K562 (cell line): Measurements from ENCODE around the gene FRMD1. TPM values are rescaled to one million over a fixed set of nuclear protein-coding genes. Genes with fewer than 3 reads are reported as not detected.

Source experiments
- GTF2B ChIP-seq: IDR thresholded peaks from 2 replicates; pipeline ENCODE4 v1.6.1; 2011; ENCODE audit not compliant: insufficient read length; ENCODE audit errors: extremely low read depth
- HMBOX1 ChIP-seq: sonication (generic); IDR thresholded peaks from 2 replicates; pipeline ENCODE4 v1.6.1; 2016
- KLF1 ChIP-seq: fragments of 450-650 bp; IDR thresholded peaks from 2 replicates; pipeline ENCODE4 v1.6.1; 2016; ENCODE audit warnings: missing genetic modification characterization, missing compliant biosample characterization
- MLLT1 ChIP-seq, 2 experiments: fragments of 450-650 bp; IDR thresholded peaks; 2 replicates each; pipeline ENCODE4 v1.6.1; 2016
- MTA1 ChIP-seq: fragments of 450-650 bp; IDR thresholded peaks from 2 replicates; pipeline ENCODE4 v1.6.1; 2017; ENCODE audit warnings: borderline replicate concordance
- NELFE ChIP-seq: IDR thresholded peaks from 2 replicates; pipeline ENCODE4 v1.6.1; 2011; ENCODE audit warnings: mild to moderate bottlenecking; ENCODE audit not compliant: insufficient read depth, insufficient read length
- POLR2AphosphoS5 ChIP-seq: IDR thresholded peaks from 2 replicates; pipeline ENCODE4 v1.6.1; 2011; ENCODE audit warnings: mild to moderate bottlenecking, low read depth, low read length, moderate library complexity; ENCODE audit not compliant: control insufficient read depth, insufficient read depth
- SLC30A9 ChIP-seq: fragments of 250-450 bp; sonication (Bioruptor Pico); IDR thresholded peaks from 2 replicates; pipeline ENCODE4 v1.8.0; 2022; ENCODE audit warnings: mild to moderate bottlenecking, moderate library complexity
- SPI1 ChIP-seq: IDR thresholded peaks from 2 replicates; pipeline ENCODE4 v1.6.1; 2011; ENCODE audit warnings: low read depth, low read length, control low read depth, borderline replicate concordance
- ZBTB40 ChIP-seq, 2 experiments: fragments of 450-650 bp in 1 of 2; sonication (generic) in 1 of 2; formaldehyde crosslinking in 1 of 2; IDR thresholded peaks; 2 replicates each; pipeline versions ENCODE4 v1.7.1 to v1.9.0; 2016 to 2022; ENCODE audit warnings: inconsistent platforms in 1 of 2, mild to moderate bottlenecking in 1 of 2, missing genetic modification reagents in 1 of 2
- ZBTB49 ChIP-seq: sonication (generic); formaldehyde crosslinking; IDR thresholded peaks from 2 replicates; pipeline ENCODE4 v1.8.0; 2022; ENCODE audit warnings: missing genetic modification reagents, mild to moderate bottlenecking, borderline replicate concordance
- polyA plus RNA-seq, 8 experiments: library from polyadenylated mRNA; depleted of rRNA in 4 of 8; stranded (reverse) in 5 of 8; unstranded in 3 of 8; fragments of >200 nt; fragmentation: Nextera tagmentation in 2 of 8; fragmentation: Illumina TruSeq in 1 of 8; extraction: Ambion mirVana in 2 of 8; extraction: Trizol in 1 of 8; gene quantifications; 2 replicates each; pipeline versions ENCODE4 v1.2.1 to v1.2.3, GENCODE V29; 2011 to 2014; ENCODE audit warnings: inconsistent platforms in 1 of 8, missing spikeins in 1 of 8
- total RNA-seq, 7 experiments: library from RNA; depleted of rRNA in 6 of 7; stranded (reverse); fragments of >200 nt in 6 of 7; fragmentation: Illumina TruSeq in 2 of 7; extraction: Trizol in 2 of 7; gene quantifications; 2 replicates each; pipeline versions ENCODE4 v1.2.1 to v1.2.3, GENCODE V29; 2011 to 2021; ENCODE audit warnings: low replicate concordance in 1 of 7

FRMD1 gene
- total and polyA plus RNA-seq, 9 of the 15 experiments (the other 6 are each of a cell fraction or from before 2014, with no cell fraction given), result 0.01 to 0.04 (median 0.01) TPM; not detected in 6

- TF ChIP-seq ZBTB49 (CRISPR knock-in tag), result no peak
- 0 out of 2 replicates have a peak, but pooled peaks have one; percentile 19 for TF ChIP-seq HMBOX1
- peak; percentile 36; the same call in 1 of the 2 replicates for TF ChIP-seq SPI1
- TF ChIP-seq MTA1, result no peak
- no peak for TF ChIP-seq NELFE
- TF ChIP-seq ZBTB40 (IDR thresholded peaks at IDR 0.05), result peak; percentile 45; the same call in 1 of the 2 replicates
- no peak for TF ChIP-seq ZBTB40 (CRISPR knock-in tag; IDR thresholded peaks at IDR 0.05)
- no peak for TF ChIP-seq MLLT1 (IDR thresholded peaks at IDR 0.05)
- no peak for TF ChIP-seq GTF2B
- TF ChIP-seq KLF1 (tag), result no peak
- no peak for TF ChIP-seq SLC30A9 (CRISPR knock-in tag)
- TF ChIP-seq POLR2AphosphoS5, result no peak
These were observed 46.8 kb downstream of the FRMD1 start (continued) for GRCh38 chr6:168032005-168032760.
